Lower leg skin (tissue), 4 donors: ENCODE data around the gene TFPI. TPM values are rescaled to one million over a fixed set of nuclear protein-coding genes. Genes with fewer than 3 reads are reported as not detected.

ENCODE experiments used
- DNase-seq, 2 donors: peaks; one replicate each; pipeline ENCODE4 v3.0.0-alpha.2; 2019; ENCODE audit warnings: low spot score in 2 of 2
- H3K4me3 ChIP-seq: fragments of 200-600 bp; sonication (generic); 2 replicates; pipeline ENCODE4 v1.5.1; 2017; ENCODE audit warnings: mild to moderate bottlenecking, low read depth; ENCODE audit not compliant: poor library complexity, severe bottlenecking
- CTCF ChIP-seq, 3 donors: fragments of 450-650 bp; IDR thresholded peaks; one replicate each; pipeline ENCODE4 v1.5.1; 2016; ENCODE audit warnings: antibody characterized with exemption in 3 of 3, mild to moderate bottlenecking in 3 of 3, moderate library complexity in 2 of 3
- POLR2A ChIP-seq, 2 donors: fragments of 450-650 bp; IDR thresholded peaks; one replicate each; pipeline ENCODE4 v1.6.1; 2016 to 2017; ENCODE audit warnings: antibody characterized with exemption in 2 of 2, mild to moderate bottlenecking in 1 of 2, moderate library complexity in 1 of 2
- WGBS, 2 donors: methylation state at CpG; one replicate each; pipeline ENCODE4 v1.1.5; 2018; 5-methylcytosine and 5-hydroxymethylcytosine counted together
- intact Hi-C: fragments of 100-400 bp; cut with DNase I; formaldehyde crosslinking; loops from one replicate; pipeline ENCODE4 v1.15.0; 2023; ENCODE audit warnings: low total_unique reads
- total RNA-seq, 4 donors: library from RNA; depleted of rRNA; stranded (reverse); fragments of >200 nt; gene quantifications; one replicate each; pipeline ENCODE4 v1.1.0, GENCODE V29; 2016

Gene TFPI
- total RNA-seq, 4 donors from 2014 or later = 15.6 to 28.4 (median 16.0) TPM

DNA sequence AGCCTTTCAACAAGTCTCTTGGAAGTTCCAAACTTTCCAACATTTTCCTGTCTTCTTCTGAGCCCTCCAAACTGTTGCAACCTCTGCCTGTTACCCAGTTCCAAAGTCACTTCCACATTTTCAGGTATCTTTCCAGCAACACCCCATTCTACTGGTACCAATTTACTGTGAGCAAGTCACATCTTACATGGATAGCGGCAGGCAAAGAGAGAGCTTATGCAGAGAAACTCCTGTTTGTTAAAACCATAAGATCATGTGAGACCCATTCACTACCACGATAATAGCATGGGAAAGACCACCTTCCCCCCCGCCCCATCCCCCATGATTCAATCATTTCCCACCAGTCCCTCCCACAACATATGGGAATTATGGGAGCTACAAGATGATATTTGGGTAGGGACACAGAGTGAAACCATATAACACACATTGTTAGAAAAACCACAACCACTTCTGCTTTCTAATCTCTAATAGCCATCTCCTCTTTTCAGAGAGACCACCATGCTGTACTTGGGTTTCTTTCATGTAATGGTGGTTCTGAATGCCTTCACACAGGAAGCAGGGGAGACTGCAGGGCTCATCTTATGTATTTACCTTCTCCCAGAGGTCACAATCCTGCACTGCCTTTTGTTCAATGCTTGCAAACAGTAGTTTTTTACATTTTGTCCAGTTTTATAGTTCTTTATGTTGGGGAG is 60.2 kb downstream of the TFPI start:
- DNase-seq = no peak
- 96 to 98% methylated on average over 3 of the region's 3 CpGs for WGBS, 2 donors
- H3K4me3 ChIP-seq = no peak overlapping the region
- intact Hi-C loops = no loop called here
- no peak for TF ChIP-seq POLR2A (IDR thresholded peaks at IDR 0.05)
- no peak for TF ChIP-seq CTCF (IDR thresholded peaks at IDR 0.05)

DNA sequence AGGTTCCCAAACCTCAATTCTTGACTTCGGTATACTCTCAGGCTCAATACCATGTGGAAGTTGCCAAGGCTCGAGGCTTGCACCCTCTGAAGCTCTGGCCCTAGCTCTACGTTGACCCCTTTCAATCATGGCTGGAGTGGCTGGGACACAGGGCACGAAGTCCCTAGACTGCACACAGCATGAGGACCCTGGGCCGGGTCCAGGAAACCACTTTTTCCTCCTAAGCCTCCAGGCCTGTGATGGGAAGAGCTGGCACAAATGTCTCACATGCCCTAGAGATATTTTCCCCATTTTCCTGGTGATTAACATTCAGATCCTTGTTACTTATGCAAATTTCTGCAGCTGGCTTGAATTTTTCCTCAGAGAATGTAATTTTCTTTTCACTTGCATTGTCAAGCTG is 61.1 kb downstream of the TFPI start:
- intact Hi-C loops = no loop called here
- TF ChIP-seq POLR2A (IDR thresholded peaks at IDR 0.05) (no peak), CTCF (IDR thresholded peaks at IDR 0.05) (no peak)
- DNase-seq = no peak
- 85% methylated on average over 5 of the region's 5 CpGs for WGBS, 2 donors
- H3K4me3 ChIP-seq = no peak overlapping the region

DNA sequence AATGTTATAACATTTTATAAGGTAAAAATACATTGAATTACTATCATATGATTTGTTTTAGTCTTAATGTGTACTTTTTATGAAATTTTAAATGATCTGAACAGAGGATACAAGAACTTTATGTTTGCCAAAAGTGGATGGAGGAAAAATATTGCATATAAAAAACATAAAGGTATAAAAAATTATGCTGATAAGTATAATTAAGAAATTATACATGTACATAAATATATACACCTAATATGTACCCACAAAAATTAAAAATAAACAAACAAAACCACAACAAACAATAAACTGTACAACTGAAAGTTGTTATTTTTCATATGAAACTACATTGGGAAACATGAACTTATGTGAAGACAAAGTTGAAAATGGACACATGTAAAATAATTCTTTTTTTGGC is 68.0 kb downstream of the TFPI start:
- no peak for DNase-seq
- intact Hi-C loops = no loop called here
- no peak overlapping the region for H3K4me3 ChIP-seq
- no peak for TF ChIP-seq POLR2A (IDR thresholded peaks at IDR 0.05)
- no peak for TF ChIP-seq CTCF (IDR thresholded peaks at IDR 0.05)

- 78 to 88% methylated on average over 1 of the region's 1 CpG for WGBS, 2 donors
- intact Hi-C loops = no loop called here
- no peak overlapping the region for H3K4me3 ChIP-seq
- DNase-seq = no peak
- no peak for TF ChIP-seq POLR2A (IDR thresholded peaks at IDR 0.05)
- TF ChIP-seq CTCF (IDR thresholded peaks at IDR 0.05) = no peak
Measured at GRCh38 chr2:187485523-187485922, 68.7 kb downstream of the TFPI start.

- TF ChIP-seq POLR2A (IDR thresholded peaks at IDR 0.05) = no peak
- no peak for TF ChIP-seq CTCF (IDR thresholded peaks at IDR 0.05)
- H3K4me3 ChIP-seq = no peak overlapping the region
- DNase-seq = no peak
- 23 to 28% methylated on average over 2 of the region's 2 CpGs for WGBS, 2 donors
- intact Hi-C loops = no loop called here
Measured at GRCh38 chr2:187483537-187483936, 70.7 kb downstream of the TFPI start.

- intact Hi-C loops = no loop called here
- DNase-seq = no peak
- 81 to 86% methylated on average over 5 of the region's 5 CpGs for WGBS, 2 donors
- TF ChIP-seq CTCF (IDR thresholded peaks at IDR 0.05) (no peak), POLR2A (IDR thresholded peaks at IDR 0.05) (no peak)
- no peak overlapping the region for H3K4me3 ChIP-seq
Measured at GRCh38 chr2:187482796-187483195, 71.4 kb downstream of the TFPI start.
